SH-SY5Y (cell line): ENCODE measurements around the gene FAM117B.

Experiments
- GATA2 ChIP-seq: IDR thresholded peaks from 2 replicates; pipeline ENCODE4 v1.6.1; 2011; ENCODE audit warnings: mild to moderate bottlenecking, low read depth, low read length
- GATA3 ChIP-seq: IDR thresholded peaks from 2 replicates; pipeline ENCODE4 v1.6.1; 2011; ENCODE audit warnings: low read depth, mild to moderate bottlenecking, low read length, moderate library complexity

DNA sequence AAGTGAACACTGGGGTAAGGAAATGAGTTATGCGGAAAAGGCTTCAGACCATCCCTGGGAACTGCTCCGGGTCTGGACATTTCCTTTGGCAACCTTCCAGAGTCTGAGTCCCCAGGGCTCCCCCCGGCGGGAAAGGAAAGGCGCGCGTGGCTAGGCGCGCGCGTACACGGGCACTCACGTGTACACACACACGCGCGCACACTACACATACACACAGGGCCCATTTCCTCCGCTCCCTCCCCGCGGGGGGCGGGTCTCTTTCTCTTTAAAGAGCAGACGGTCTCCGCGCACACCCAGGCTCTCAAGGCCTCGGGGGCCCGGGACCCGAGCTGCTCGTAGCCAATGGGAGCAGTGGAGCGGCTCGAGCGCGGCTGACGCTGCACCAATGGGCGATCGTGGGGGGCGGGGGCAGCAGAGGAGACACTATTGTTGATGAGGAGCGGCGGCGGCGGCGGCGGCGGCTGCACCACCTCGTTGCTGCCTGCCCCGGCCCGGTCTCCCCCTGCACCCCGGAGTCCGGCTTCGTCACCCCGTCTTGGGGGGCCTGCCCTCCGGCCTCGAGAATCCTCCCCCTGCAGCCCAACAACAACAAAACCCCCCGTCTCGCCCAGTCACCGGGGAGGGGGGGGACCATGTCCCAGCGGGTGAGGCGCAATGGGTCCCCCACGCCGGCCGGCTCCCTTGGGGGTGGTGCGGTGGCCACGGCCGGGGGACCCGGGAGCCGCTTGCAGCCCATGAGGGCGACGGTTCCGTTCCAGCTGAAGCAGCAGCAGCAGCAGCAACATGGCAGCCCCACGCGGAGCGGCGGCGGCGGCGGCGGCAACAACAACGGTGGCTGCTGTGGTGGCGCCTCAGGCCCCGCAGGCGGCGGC, at the start of gene FAM117B:
- no peak for TF ChIP-seq GATA2
- no peak for TF ChIP-seq GATA3
